Measurements from ENCODE around the gene RTN4RL1. TPM values are rescaled to one million over a fixed set of nuclear protein-coding genes. Genes with fewer than 3 reads are reported as not detected.

The RTN4RL1 gene
- total and polyA plus RNA-seq, 7 donors: under 0.01 to 0.71 (median 0.48) TPM; not detected in 1

DNA sequence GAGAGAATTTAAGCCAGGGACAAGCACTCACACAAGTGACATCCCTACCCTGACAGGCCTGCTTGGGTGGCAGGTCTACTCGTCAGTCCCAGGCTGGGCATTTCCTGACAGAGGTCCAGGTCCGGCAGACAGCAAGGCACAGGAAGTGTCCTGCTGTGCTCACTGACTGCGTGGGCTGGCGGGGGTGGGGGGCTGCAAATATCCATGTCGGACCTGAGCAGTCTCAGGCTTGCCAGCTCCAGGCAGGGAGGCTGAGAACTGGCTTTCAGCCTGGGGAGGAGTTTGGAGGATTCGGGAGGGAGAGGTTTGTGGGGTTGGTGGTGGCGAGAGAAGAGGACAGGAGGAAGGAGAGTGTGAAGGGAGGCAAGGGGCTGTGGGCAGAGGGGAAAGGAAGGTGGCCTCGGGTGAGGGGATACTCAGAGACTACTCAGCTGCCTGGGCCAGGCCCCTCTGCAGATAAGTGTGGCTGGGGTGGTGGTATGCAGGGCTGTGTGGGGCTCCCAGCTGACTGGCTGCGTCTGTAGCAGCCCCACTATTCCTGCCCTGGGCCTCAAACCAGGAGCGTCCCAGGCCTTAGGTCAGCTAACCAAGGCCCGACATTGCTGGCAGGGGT is 37.5 kb upstream of the RTN4RL1 start:
- DNase-seq: peak; percentile 75
- no peaks in the 10 kb centered on the region for H3K9me3 ChIP-seq
- H3K4me3 ChIP-seq: no peak overlapping the region
- WGBS, 2 donors: 71 to 74% methylated on average over 11 of the region's 11 CpGs
- H3K4me1 ChIP-seq: peaks cover 0 to 99% (median 93%) of the 10 kb centered on the region in 4 donors
- intact Hi-C loops (cut with DNase I): no loop called here
- H3K27ac ChIP-seq: peak overlapping the region; percentile 88 to 92 (median 91)
- no peak for TF ChIP-seq CTCF (IDR thresholded peaks at IDR 0.05)
- TF ChIP-seq EP300 (IDR thresholded peaks at IDR 0.05): no peak
- TF ChIP-seq POLR2A (IDR thresholded peaks at IDR 0.05): no peak
- TF ChIP-seq POLR2AphosphoS5 (IDR thresholded peaks at IDR 0.05): no peak
- peaks cover 0 to 46% (median 0%) of the 10 kb centered on the region in 4 donors for H3K36me3 ChIP-seq
- H3K27me3 ChIP-seq: peaks cover 0 to 13% (median 0%) of the 10 kb centered on the region in 3 donors

DNA sequence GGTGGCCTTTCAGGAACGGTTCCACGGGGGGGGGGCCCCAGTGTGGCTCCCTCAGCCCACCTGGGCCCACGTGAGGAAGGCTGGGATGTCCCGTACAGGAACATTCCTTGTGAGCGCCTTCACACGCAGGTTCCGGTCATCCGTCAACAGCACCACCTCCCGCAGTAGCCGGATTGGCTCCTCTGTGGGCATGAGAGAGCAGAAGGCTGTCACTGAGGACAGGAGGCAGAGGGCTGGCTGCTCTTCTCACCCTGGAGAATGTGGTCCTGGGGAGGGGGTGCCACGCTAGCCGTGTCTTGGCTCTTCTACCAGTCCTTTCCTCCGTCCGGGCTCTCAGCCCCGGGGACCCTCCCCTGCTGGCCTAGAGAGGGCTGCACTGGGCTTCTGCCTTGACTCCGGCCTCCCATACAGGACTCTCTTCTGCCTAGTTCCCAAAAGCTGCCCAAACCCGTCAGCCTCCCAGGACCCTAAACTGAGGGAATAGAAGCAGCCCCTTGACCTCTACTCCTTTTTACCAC is 36.4 kb upstream of the RTN4RL1 start:
- Histone ChIP-seq H3K27me3 (peaks cover 0 to 13% (median 0%) of the 10 kb centered on the region in 3 donors), H3K4me3 (no peak overlapping the region), H3K27ac (peak overlapping the region; percentile 88 to 92 (median 91)), H3K36me3 (peaks cover 0 to 46% (median 0%) of the 10 kb centered on the region in 4 donors), H3K9me3 (no peaks in the 10 kb centered on the region), H3K4me1 (peaks cover 0 to 91% (median 89%) of the 10 kb centered on the region in 4 donors)
- 82 to 84% methylated on average over 17 of the region's 17 CpGs for WGBS, 2 donors
- intact Hi-C loops (cut with DNase I): no loop called here
- TF ChIP-seq POLR2AphosphoS5 (IDR thresholded peaks at IDR 0.05) (peak in 1 of 4 donors; percentile 36), CTCF (IDR thresholded peaks at IDR 0.05) (no peak), EP300 (IDR thresholded peaks at IDR 0.05) (no peak)
- no peak for DNase-seq

DNA sequence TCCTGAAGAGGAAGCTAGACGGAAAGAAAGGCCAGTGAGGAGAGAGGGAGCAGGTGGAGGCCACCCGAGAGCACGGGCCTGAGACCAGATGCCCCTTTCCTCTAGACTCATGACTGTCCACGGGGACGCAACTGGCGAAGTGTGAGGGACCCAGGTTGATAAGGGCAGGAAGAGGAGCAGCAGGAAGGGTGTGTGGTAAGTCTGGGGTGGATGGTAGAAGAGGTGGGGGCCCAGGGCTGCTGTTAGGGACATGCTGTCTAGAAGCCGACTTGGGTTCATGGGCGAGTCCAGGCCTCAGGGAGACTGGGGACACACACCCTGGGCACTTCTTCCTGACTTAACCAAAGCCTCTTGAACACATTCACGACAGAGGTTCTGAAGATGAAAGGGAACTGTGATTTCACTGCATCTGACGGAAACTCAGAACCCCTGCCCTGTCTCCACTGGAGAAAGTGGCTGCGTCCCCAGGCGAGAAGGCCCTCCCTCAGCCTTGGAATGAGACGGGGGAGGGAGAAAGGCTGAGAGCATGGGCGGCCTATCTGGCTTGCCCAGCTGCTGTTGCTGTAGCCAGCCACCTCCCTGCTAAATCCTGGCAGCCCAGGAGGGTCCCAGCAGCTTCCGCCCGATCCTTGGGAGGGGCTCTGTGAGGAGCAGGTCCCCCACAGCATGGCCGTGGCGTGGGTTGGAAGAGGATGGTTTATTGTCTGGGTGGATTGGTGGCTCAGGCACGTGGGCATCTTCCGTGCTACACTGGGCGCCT is 35.7 kb upstream of the RTN4RL1 start:
- peaks cover 0 to 42% (median 0%) of the 10 kb centered on the region in 4 donors for H3K36me3 ChIP-seq
- H3K27ac ChIP-seq: peak overlapping the region; percentile 88 to 92 (median 91)
- intact Hi-C loops (cut with DNase I): no loop called here
- 79 to 81% methylated on average over 21 of the region's 21 CpGs for WGBS, 2 donors
- H3K9me3 ChIP-seq: no peaks in the 10 kb centered on the region
- TF ChIP-seq POLR2AphosphoS5 (IDR thresholded peaks at IDR 0.05): peak in 2 of 4 donors; percentile 27 to 42
- TF ChIP-seq EP300 (IDR thresholded peaks at IDR 0.05): no peak
- H3K27me3 ChIP-seq: peaks cover 0 to 13% (median 0%) of the 10 kb centered on the region in 3 donors
- H3K4me3 ChIP-seq: peak overlapping the region in 1 of 4 donors; percentile 1
- H3K4me1 ChIP-seq: peaks cover 0 to 89% (median 85%) of the 10 kb centered on the region in 4 donors
- no peak for DNase-seq

DNA sequence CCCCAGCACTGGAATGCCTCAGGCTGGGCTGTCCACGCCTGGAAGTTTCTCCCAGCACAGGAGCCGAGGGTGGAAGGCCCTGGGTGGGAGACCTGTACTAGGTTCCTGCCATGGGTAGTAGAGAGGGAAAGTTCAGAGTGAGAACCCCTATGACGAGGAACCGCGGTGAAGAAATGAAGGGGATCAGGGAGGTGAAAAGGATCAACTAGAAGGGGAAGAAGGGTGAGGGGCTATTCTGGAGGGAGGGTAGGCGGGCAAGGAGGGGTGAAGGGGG is 35.2 kb upstream of the RTN4RL1 start:
- Histone ChIP-seq H3K9me3 (no peaks in the 10 kb centered on the region), H3K27me3 (peaks cover under 1 to 16% (median 2%) of the 10 kb centered on the region in 3 donors), H3K27ac (peak overlapping the region; percentile 88 to 92 (median 91)), H3K4me3 (peak overlapping the region in 1 of 4 donors; percentile 75), H3K4me1 (peaks cover 0 to 89% (median 85%) of the 10 kb centered on the region in 4 donors), H3K36me3 (peaks cover 0 to 37% (median 0%) of the 10 kb centered on the region in 4 donors)
- WGBS, 2 donors: 84 to 86% methylated on average over 6 of the region's 6 CpGs
- no peak for TF ChIP-seq POLR2A (IDR thresholded peaks at IDR 0.05)
- TF ChIP-seq EP300 (IDR thresholded peaks at IDR 0.05): no peak
- TF ChIP-seq CTCF (IDR thresholded peaks at IDR 0.05): no peak
- no peak for DNase-seq
- intact Hi-C loops (cut with DNase I): no loop called here
